GM12873 (cell line): ENCODE results near the gene SPATA6.

Source experiments
- TF ChIP-seq, protein P1 (sequence below): IDR thresholded peaks from 2 replicates; pipeline ENCODE4 v1.5.1; 2012; ENCODE audit warnings: low read depth, mild to moderate bottlenecking, moderate library complexity, low read length, control low read depth; ENCODE audit not compliant: insufficient read depth; ENCODE audit errors: missing control alignments

The SPATA6 gene

GRCh38 chr1:48405940-48406339, 66.1 kb downstream of the SPATA6 start:
- TF ChIP-seq, protein P1, sequence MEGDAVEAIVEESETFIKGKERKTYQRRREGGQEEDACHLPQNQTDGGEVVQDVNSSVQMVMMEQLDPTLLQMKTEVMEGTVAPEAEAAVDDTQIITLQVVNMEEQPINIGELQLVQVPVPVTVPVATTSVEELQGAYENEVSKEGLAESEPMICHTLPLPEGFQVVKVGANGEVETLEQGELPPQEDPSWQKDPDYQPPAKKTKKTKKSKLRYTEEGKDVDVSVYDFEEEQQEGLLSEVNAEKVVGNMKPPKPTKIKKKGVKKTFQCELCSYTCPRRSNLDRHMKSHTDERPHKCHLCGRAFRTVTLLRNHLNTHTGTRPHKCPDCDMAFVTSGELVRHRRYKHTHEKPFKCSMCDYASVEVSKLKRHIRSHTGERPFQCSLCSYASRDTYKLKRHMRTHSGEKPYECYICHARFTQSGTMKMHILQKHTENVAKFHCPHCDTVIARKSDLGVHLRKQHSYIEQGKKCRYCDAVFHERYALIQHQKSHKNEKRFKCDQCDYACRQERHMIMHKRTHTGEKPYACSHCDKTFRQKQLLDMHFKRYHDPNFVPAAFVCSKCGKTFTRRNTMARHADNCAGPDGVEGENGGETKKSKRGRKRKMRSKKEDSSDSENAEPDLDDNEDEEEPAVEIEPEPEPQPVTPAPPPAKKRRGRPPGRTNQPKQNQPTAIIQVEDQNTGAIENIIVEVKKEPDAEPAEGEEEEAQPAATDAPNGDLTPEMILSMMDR = no peak

GRCh38 chr1:48405400-48405799, 66.6 kb downstream of the SPATA6 start:
- TF ChIP-seq, protein P1 = no peak

DNA sequence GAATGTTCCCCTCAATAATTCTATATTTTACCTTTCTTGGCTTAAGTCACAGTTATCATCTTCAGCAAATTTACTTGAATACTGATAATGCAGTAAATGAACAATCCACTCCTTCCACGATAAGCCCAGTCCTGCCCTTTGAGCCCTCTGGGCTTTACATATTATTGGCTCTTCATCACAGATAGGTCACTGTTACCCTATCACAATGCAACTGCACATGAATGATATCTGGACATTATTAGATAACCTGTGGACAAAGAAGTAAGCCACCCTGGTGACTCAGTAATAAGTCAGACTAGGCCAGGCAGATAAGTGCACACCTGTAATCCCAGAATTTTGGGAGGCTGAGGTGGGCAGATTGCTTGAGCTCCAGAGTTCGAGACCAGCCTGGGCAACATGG, 69.4 kb downstream of the SPATA6 start:
- TF ChIP-seq, protein P1 = no peak

GRCh38 chr1:48396208-48396607, 75.8 kb downstream of the SPATA6 start:
- TF ChIP-seq, protein P1 = no peak

- TF ChIP-seq, protein P1 = no peak
These were observed 80.1 kb downstream of the SPATA6 start for GRCh38 chr1:48391926-48392325.

- TF ChIP-seq, protein P1 = no peak
These were observed 84.6 kb downstream of the SPATA6 start for GRCh38 chr1:48387409-48387808.

DNA sequence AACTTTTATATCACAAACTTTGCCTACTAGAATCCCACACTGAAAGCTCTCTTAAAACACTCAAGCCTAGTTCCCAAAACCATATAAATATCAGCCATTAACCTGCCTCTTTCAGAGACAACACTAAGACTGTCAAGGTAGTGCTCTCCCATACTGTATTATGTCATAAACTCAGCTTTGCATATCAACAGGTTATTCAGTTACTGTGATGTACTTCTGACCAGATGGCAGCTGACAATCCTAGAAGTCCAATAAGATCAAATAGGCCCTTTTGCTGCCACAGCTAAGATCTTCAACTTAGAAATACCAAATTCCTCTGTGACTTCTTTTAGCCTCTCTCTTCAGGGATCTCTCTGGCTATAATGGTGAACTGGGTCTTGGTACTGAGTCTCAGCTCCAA, 97.2 kb downstream of the SPATA6 start:
- TF ChIP-seq, protein P1 = no peak
